Osteocyte (in vitro differentiated cells): ENCODE results near the gene FRMD8. TPM values are rescaled to one million over a fixed set of nuclear protein-coding genes. Genes with fewer than 3 reads are reported as not detected.

Source experiments
- DNase-seq: peaks from one replicate; pipeline ENCODE4 v3.0.0; 2021; ENCODE audit warnings: mixed read lengths; ENCODE audit not compliant: unreplicated experiment; ENCODE audit errors: extremely low spot score
- H3K27ac Mint-ChIP-seq: one replicate; pipeline ENCODE4 v1.8.0; 2021; ENCODE audit warnings: mild to moderate bottlenecking, mixed read lengths; ENCODE audit not compliant: unreplicated experiment
- H3K27me3 Mint-ChIP-seq: one replicate; pipeline ENCODE4 v1.8.0; 2021; ENCODE audit warnings: mixed read lengths; ENCODE audit not compliant: unreplicated experiment
- H3K36me3 Mint-ChIP-seq: one replicate; pipeline ENCODE4 v1.8.0; 2021; ENCODE audit warnings: mixed read lengths; ENCODE audit not compliant: unreplicated experiment
- H3K4me1 Mint-ChIP-seq: one replicate; pipeline ENCODE4 v1.8.0; 2021; ENCODE audit warnings: mixed read lengths; ENCODE audit not compliant: unreplicated experiment
- H3K4me3 Mint-ChIP-seq: one replicate; pipeline ENCODE4 v1.8.0; 2021; ENCODE audit warnings: mild to moderate bottlenecking, moderate library complexity, mixed read lengths; ENCODE audit not compliant: unreplicated experiment
- H3K9me3 Mint-ChIP-seq: one replicate; pipeline ENCODE4 v1.8.0; 2021; ENCODE audit warnings: mixed read lengths; ENCODE audit not compliant: unreplicated experiment
- CTCF ChIP-seq: fragments of 200-600 bp; sonication (generic); IDR thresholded peaks from 2 replicates; pipeline ENCODE4 v1.5.0; 2021; ENCODE audit warnings: antibody characterized with exemption, mild to moderate bottlenecking, moderate library complexity
- total RNA-seq: library from RNA; stranded (reverse); gene quantifications from 2 replicates; pipeline ENCODE4 v1.2.1, GENCODE V29; 2021

Gene FRMD8
- total RNA-seq, 1 donor from 2014 or later, result 62.8 TPM

- Mint-ChIP-seq H3K27me3 (no peaks in the 10 kb centered on the region), H3K4me1 (peaks cover 82% of the 10 kb centered on the region), H3K27ac (peak overlapping the region; percentile 48), H3K4me3 (no peak overlapping the region), H3K9me3 (no peaks in the 10 kb centered on the region), H3K36me3 (peaks cover 69% of the 10 kb centered on the region)
- no peak for TF ChIP-seq CTCF
- DNase-seq, result no peak
These were observed 51.2 kb downstream of the FRMD8 start for GRCh38 chr11:65437436-65438227.

GRCh38 chr11:65438257-65439151, 52.1 kb downstream of the FRMD8 start:
- H3K4me3 Mint-ChIP-seq, result peak overlapping the region; percentile 33
- H3K27ac Mint-ChIP-seq, result peak overlapping the region; percentile 85
- no peak for DNase-seq
- TF ChIP-seq CTCF, result no peak
- H3K27me3 Mint-ChIP-seq, result no peaks in the 10 kb centered on the region
- H3K4me1 Mint-ChIP-seq, result peaks cover 82% of the 10 kb centered on the region
- H3K36me3 Mint-ChIP-seq, result peaks cover 69% of the 10 kb centered on the region
- H3K9me3 Mint-ChIP-seq, result no peaks in the 10 kb centered on the region

- no peak for TF ChIP-seq CTCF
- H3K4me3 Mint-ChIP-seq, result no peak overlapping the region
- no peaks in the 10 kb centered on the region for H3K27me3 Mint-ChIP-seq
- peak overlapping the region; percentile 85 for H3K27ac Mint-ChIP-seq
- no peaks in the 10 kb centered on the region for H3K9me3 Mint-ChIP-seq
- DNase-seq, result no peak
- peaks cover 79% of the 10 kb centered on the region for H3K4me1 Mint-ChIP-seq
- peaks cover 64% of the 10 kb centered on the region for H3K36me3 Mint-ChIP-seq
These were observed 53.1 kb downstream of the FRMD8 start for GRCh38 chr11:65439331-65440181.

GRCh38 chr11:65440831-65441499, 54.5 kb downstream of the FRMD8 start:
- Mint-ChIP-seq H3K9me3 (no peaks in the 10 kb centered on the region), H3K27ac (peak overlapping the region; percentile 85), H3K27me3 (no peaks in the 10 kb centered on the region), H3K36me3 (peaks cover 56% of the 10 kb centered on the region), H3K4me3 (peak overlapping the region; percentile 4), H3K4me1 (peaks cover 71% of the 10 kb centered on the region)
- no peak for DNase-seq
- TF ChIP-seq CTCF, result no peak
